H1 (cell line): ENCODE measurements around the gene MYLK. TPM values are rescaled to one million over a fixed set of nuclear protein-coding genes. Genes with fewer than 3 reads are reported as not detected.

Source experiments
- CTCF ChIA-PET: fragments of 300-600 bp; sonication (Branson Sonifier 250); formaldehyde crosslinking; loops from one replicate; lab custom pipeline; 2021; ENCODE audit not compliant: partially characterized antibody; lab: Charles Lee
- POLR2A ChIA-PET: fragments of 300-600 bp; sonication (Branson Sonifier 250); formaldehyde crosslinking; loops from one replicate; lab custom pipeline; 2021; ENCODE audit warnings: inconsistent platforms; ENCODE audit not compliant: partially characterized antibody; lab: Charles Lee
- DNase-seq, 2 experiments: peaks; one replicate each; pipeline versions ENCODE4 v3.0.0 to v3.0.0-alpha.2; 2010 to 2022; ENCODE audit warnings: low spot score in 2 of 2, low read depth in 1 of 2, mixed read lengths in 1 of 2
- FAIRE-seq: peaks from 2 replicates; lab custom pipeline; 2011; peaks lifted over from hg19 to GRCh38; lab: Jason Lieb, UNC
- H2AFZ ChIP-seq: 2 replicates; pipeline ENCODE4 v1.8.1; 2012; ENCODE audit warnings: low read length, inconsistent platforms
- H2AK5ac ChIP-seq: 2 replicates; pipeline ENCODE4 v1.6.1; 2013; ENCODE audit warnings: low read depth, low read length
- H2BK120ac ChIP-seq: replicated peaks from 2 replicates; pipeline ENCODE3; 2013; ENCODE audit warnings: low read depth, low read length, inconsistent platforms
- H2BK12ac ChIP-seq: 2 replicates; pipeline ENCODE4 v1.6.1; 2013; ENCODE audit warnings: low read depth, low read length
- H2BK15ac ChIP-seq: 2 replicates; pipeline ENCODE4 v1.6.1; 2013; ENCODE audit warnings: low read length
- H2BK20ac ChIP-seq: 2 replicates; pipeline ENCODE4 v1.6.1; 2013; ENCODE audit warnings: low read length
- H2BK5ac ChIP-seq: 2 replicates; pipeline ENCODE4 v1.6.1; 2013; ENCODE audit warnings: low read depth, low read length
- H3K14ac ChIP-seq: 2 replicates; pipeline ENCODE4 v1.6.1; 2013; ENCODE audit warnings: inconsistent platforms; ENCODE audit not compliant: insufficient read length
- H3K18ac ChIP-seq: 2 replicates; pipeline ENCODE4 v1.6.1; 2013; ENCODE audit warnings: low read length; ENCODE audit errors: extremely low read depth
- H3K23ac ChIP-seq: 2 replicates; pipeline ENCODE4 v1.6.1; 2013; ENCODE audit warnings: inconsistent platforms; ENCODE audit not compliant: insufficient read length
- H3K23me2 ChIP-seq: 2 replicates; pipeline ENCODE4 v1.6.1; 2013; ENCODE audit warnings: low read depth, low read length
- H3K27ac ChIP-seq: 2 replicates; pipeline ENCODE4 v1.6.1; 2011; ENCODE audit warnings: low read depth, low read length, inconsistent platforms
- H3K27me3 ChIP-seq, 4 experiments: replicated peaks in 1 of 4; 1 replicate in 1 of 4; 2 replicates in 3 of 4; pipeline versions ENCODE4 v1.6.1 to v1.8.1; 2011 to 2013; ENCODE audit warnings: low read length in 3 of 4, mild to moderate bottlenecking in 3 of 4, inconsistent platforms in 2 of 4, mixed read lengths in 2 of 4, moderate library complexity in 1 of 4; ENCODE audit not compliant: control insufficient read depth in 3 of 4, insufficient read depth in 3 of 4; ENCODE audit errors: extremely low read depth in 1 of 4
- H3K36me3 ChIP-seq, 4 experiments: 2 replicates each; pipeline versions ENCODE4 v1.6.1 to v1.8.1; 2011 to 2013; ENCODE audit warnings: mild to moderate bottlenecking in 4 of 4, low read length in 3 of 4, moderate library complexity in 2 of 4, control low read depth in 1 of 4, inconsistent platforms in 1 of 4; ENCODE audit not compliant: insufficient read depth in 4 of 4, control insufficient read depth in 2 of 4
- H3K4ac ChIP-seq: replicated peaks from 2 replicates; pipeline ENCODE3; 2013; ENCODE audit warnings: low read length, low read depth, mixed read lengths, inconsistent platforms; ENCODE audit not compliant: insufficient read length
- H3K4me1 ChIP-seq, 4 experiments: replicated peaks in 1 of 4; 1 replicate in 1 of 4; 2 replicates in 3 of 4; pipeline versions ENCODE4 v1.6.1 to v1.8.1; 2011 to 2013; ENCODE audit warnings: low read length in 3 of 4, inconsistent platforms in 2 of 4, mixed read lengths in 1 of 4; ENCODE audit not compliant: insufficient read depth in 4 of 4, control insufficient read depth in 3 of 4
- H3K4me2 ChIP-seq, 2 experiments: 2 replicates each; pipeline versions ENCODE4 v1.6.1 to v1.8.1; 2011 to 2013; ENCODE audit warnings: low read depth in 2 of 2, low read length in 2 of 2, control low read depth in 1 of 2, inconsistent platforms in 1 of 2, mild to moderate bottlenecking in 1 of 2; ENCODE audit not compliant: insufficient read depth in 1 of 2
- H3K4me3 ChIP-seq, 4 experiments: fragments of 200-600, 300-600 bp in 1 of 4; sonication (generic), shearing (Covaris generic), sonication (Bioruptor Twin) in 1 of 4; 2 replicates each; pipeline versions ENCODE4 v1.5.1 to v1.8.1; 2011 to 2016; ENCODE audit warnings: low read length in 4 of 4, low read depth in 3 of 4, control low read depth in 2 of 4, inconsistent platforms in 2 of 4, mild to moderate bottlenecking in 2 of 4, mixed read lengths in 1 of 4, moderate library complexity in 1 of 4; ENCODE audit not compliant: insufficient read depth in 2 of 4; ENCODE audit errors: extremely low read depth in 1 of 4
- H3K56ac ChIP-seq: replicated peaks from 2 replicates; pipeline ENCODE3; 2013; ENCODE audit warnings: low read depth, mild to moderate bottlenecking, mixed read lengths, low read length, inconsistent platforms; ENCODE audit not compliant: insufficient read length
- H3K79me1 ChIP-seq: 2 replicates; pipeline ENCODE4 v1.6.1; 2013; ENCODE audit warnings: low read depth, low read length, control low read depth
- H3K79me2 ChIP-seq, 2 experiments: 2 replicates each; pipeline versions ENCODE4 v1.6.1 to v1.8.1; 2012 to 2013; ENCODE audit warnings: low read length in 2 of 2, mild to moderate bottlenecking in 2 of 2, inconsistent platforms in 1 of 2; ENCODE audit not compliant: insufficient read depth in 2 of 2, control insufficient read depth in 1 of 2
- H3K9ac ChIP-seq, 4 experiments: replicated peaks in 1 of 4; 1 replicate in 1 of 4; 2 replicates in 3 of 4; pipeline versions ENCODE4 v1.6.1 to v1.8.1; 2011 to 2013; ENCODE audit warnings: low read depth in 3 of 4, low read length in 3 of 4, control low read depth in 2 of 4, mild to moderate bottlenecking in 2 of 4, moderate library complexity in 2 of 4, inconsistent platforms in 1 of 4; ENCODE audit errors: extremely low read depth in 1 of 4
- H3K9me3 ChIP-seq, 2 experiments: 2 replicates each; pipeline versions ENCODE4 v1.6.1 to v1.8.1; 2012 to 2013; ENCODE audit warnings: mild to moderate bottlenecking in 2 of 2, moderate library complexity in 2 of 2, control low read depth in 1 of 2, inconsistent platforms in 1 of 2, low read depth in 1 of 2, low read length in 1 of 2, mixed read lengths in 1 of 2; ENCODE audit not compliant: insufficient read depth in 2 of 2
- H4K20me1 ChIP-seq, 2 experiments: replicated peaks in 1 of 2; 2 replicates each; pipeline versions ENCODE3 to v1.8.1; 2011 to 2013; ENCODE audit warnings: inconsistent platforms in 2 of 2, low read length in 2 of 2, mild to moderate bottlenecking in 1 of 2; ENCODE audit not compliant: insufficient read depth in 2 of 2, control insufficient read depth in 1 of 2
- H4K5ac ChIP-seq: 2 replicates; pipeline ENCODE4 v1.6.1; 2013; ENCODE audit warnings: low read length, low read depth, mixed read lengths, inconsistent platforms; ENCODE audit not compliant: insufficient read length
- H4K8ac ChIP-seq: 2 replicates; pipeline ENCODE4 v1.8.0; 2013; ENCODE audit warnings: mild to moderate bottlenecking, moderate library complexity, low read length, inconsistent platforms; ENCODE audit not compliant: insufficient read depth; ENCODE audit errors: extremely low read depth
- H4K91ac ChIP-seq: replicated peaks from 2 replicates; pipeline ENCODE3; 2013; ENCODE audit warnings: low read length, mixed read lengths, inconsistent platforms; ENCODE audit not compliant: insufficient read length
- BACH1 ChIP-seq: IDR thresholded peaks from 2 replicates; pipeline ENCODE4 v1.6.1; 2012; ENCODE audit warnings: low read length, improper control_type of control experiment
- EGR1 ChIP-seq: IDR thresholded peaks from 2 replicates; pipeline ENCODE4 v1.6.1; 2011; ENCODE audit warnings: low read depth, low read length, borderline replicate concordance
- EP300 ChIP-seq, 2 experiments: IDR thresholded peaks; 1 replicate in 1 of 2; 2 replicates in 1 of 2; pipeline ENCODE4 v1.6.1; 2011 to 2012; ENCODE audit warnings: low read depth in 2 of 2, low read length in 2 of 2, mild to moderate bottlenecking in 2 of 2, borderline replicate concordance in 1 of 2, inconsistent platforms in 1 of 2, moderate library complexity in 1 of 2
- PHF8 ChIP-seq: fragments of 200-600 bp; sonication (generic); conservative IDR thresholded peaks from 2 replicates; pipeline ENCODE4 v1.7.1; 2012; ENCODE audit warnings: low read depth, mild to moderate bottlenecking, inconsistent platforms, low read length, moderate library complexity
- POLR2A ChIP-seq, 2 experiments: IDR thresholded peaks; 1 replicate in 1 of 2; 2 replicates in 1 of 2; pipeline ENCODE4 v1.6.1; 2011; ENCODE audit warnings: low read depth in 2 of 2, low read length in 2 of 2, mild to moderate bottlenecking in 2 of 2; ENCODE audit errors: control extremely low read depth in 1 of 2
- POLR2AphosphoS5 ChIP-seq: IDR thresholded peaks from 2 replicates; pipeline ENCODE4 v1.6.1; 2011; ENCODE audit warnings: low read depth, low read length
- POU5F1 ChIP-seq: IDR thresholded peaks from 2 replicates; pipeline ENCODE4 v1.6.1; 2011; ENCODE audit warnings: low read depth, mild to moderate bottlenecking, low read length, moderate library complexity
- RBBP5 ChIP-seq: IDR thresholded peaks from 2 replicates; pipeline ENCODE4 v1.7.1; 2012; ENCODE audit warnings: low read depth, mild to moderate bottlenecking, inconsistent platforms, low read length, moderate library complexity, borderline replicate concordance
- TCF12 ChIP-seq: IDR thresholded peaks from 2 replicates; pipeline ENCODE4 v1.6.1; 2011; ENCODE audit warnings: low read depth, mild to moderate bottlenecking, low read length
- ZNF274 ChIP-seq: IDR thresholded peaks from 2 replicates; pipeline ENCODE4 v1.7.0; 2012; ENCODE audit warnings: low read length, borderline replicate concordance; ENCODE audit errors: extremely low read depth
- polyA plus RNA-seq, 7 experiments: library from polyadenylated mRNA; depleted of rRNA in 3 of 7; stranded (reverse) in 5 of 7; unstranded in 2 of 7; fragments of >200 nt in 5 of 7; fragments of 200-250 nt in 2 of 7; gene quantifications; 1 replicate in 5 of 7; 2 replicates in 1 of 7; 4 replicates in 1 of 7; pipeline versions ENCODE4 v1.2.1 to v1.2.3, GENCODE V29; 2011 to 2013; ENCODE audit warnings: missing spikeins in 2 of 7, mixed read lengths in 2 of 7
- total RNA-seq: library from RNA; stranded (reverse); fragmentation: NEBNext Ultra II Directional; extraction: Animal tissue kit (Norgen Biotek cat#: 25700); gene quantifications from 2 replicates; pipeline ENCODE4 v1.2.1, GENCODE V29; 2021
- TF ChIP-seq, protein P1 (sequence below), 3 experiments: IDR thresholded peaks; 1 replicate in 2 of 3; 2 replicates in 1 of 3; pipeline versions ENCODE4 v1.5.1 to v1.6.1; 2011; ENCODE audit warnings: low read length in 3 of 3, mild to moderate bottlenecking in 3 of 3, inconsistent platforms in 2 of 3, low read depth in 1 of 3, moderate library complexity in 1 of 3; ENCODE audit not compliant: insufficient read depth in 1 of 3; ENCODE audit errors: control extremely low read depth in 1 of 3

Gene MYLK
- total and polyA plus RNA-seq, 2 of the 8 experiments (the other 6 are each of a cell fraction or from before 2014, with no cell fraction given) = 11.6 to 21.3 TPM

GRCh38 chr3:123744064-123744463, 140.1 kb downstream of the MYLK start (continued):
- no peak for TF ChIP-seq PHF8

DNA sequence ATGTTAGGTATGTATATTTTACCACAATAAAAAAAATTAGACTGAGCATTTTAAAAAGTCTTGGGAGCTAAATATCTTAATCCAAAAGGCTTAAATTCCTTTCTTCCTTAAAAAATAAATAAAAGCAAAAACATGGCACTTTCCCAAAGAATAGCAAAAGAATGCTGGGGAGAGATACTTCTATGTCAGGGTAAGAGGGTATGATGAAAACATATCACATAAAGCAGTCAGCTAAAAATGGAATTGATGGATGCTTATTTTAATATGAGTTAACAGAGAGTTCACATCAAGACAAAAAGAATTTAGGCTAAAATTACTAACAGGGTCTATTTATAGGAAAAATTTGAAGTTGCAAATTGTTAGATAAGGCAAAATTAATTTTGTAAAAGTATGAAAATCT, 141.0 kb downstream of the MYLK start:
- no peak overlapping the region for H3K56ac ChIP-seq
- no peaks in the 10 kb centered on the region for H4K20me1 ChIP-seq
- no peak overlapping the region for H3K14ac ChIP-seq
- ChIA-PET POLR2A (no interaction called here), CTCF (interaction anchor here (0.7 to 1.9 kb wide), 5 partner anchors 9 to 138 kb away, joined by 3 to 5 read pairs (median 3); no protein-coding TSS in a partner anchor)
- H2BK120ac ChIP-seq = no peak overlapping the region
- no peaks in the 10 kb centered on the region for H3K4me1 ChIP-seq
- H3K4ac ChIP-seq = no peak overlapping the region
- no peak overlapping the region for H3K4me3 ChIP-seq
- H3K4me2 ChIP-seq = no peak overlapping the region
- H3K27me3 ChIP-seq = no peaks in the 10 kb centered on the region
- H2BK5ac ChIP-seq = no peak overlapping the region
- H3K27ac ChIP-seq = no peak overlapping the region
- no peak for DNase-seq
- no peak overlapping the region for H4K91ac ChIP-seq
- H2BK15ac ChIP-seq = no peak overlapping the region
- H3K23me2 ChIP-seq = no peaks in the 10 kb centered on the region
- H3K79me1 ChIP-seq = no peaks in the 10 kb centered on the region
- no peak overlapping the region for H3K23ac ChIP-seq
- H3K79me2 ChIP-seq = no peaks in the 10 kb centered on the region
- no peak overlapping the region for H2BK12ac ChIP-seq
- no peak overlapping the region for H3K9ac ChIP-seq
- H4K8ac ChIP-seq = no peak overlapping the region
- FAIRE-seq = no peak
- no peak overlapping the region for H2AFZ ChIP-seq
- H2AK5ac ChIP-seq = no peak overlapping the region
- H4K5ac ChIP-seq = no peak overlapping the region
- no peaks in the 10 kb centered on the region for H3K9me3 ChIP-seq
- H3K36me3 ChIP-seq = no peaks in the 10 kb centered on the region
- no peak overlapping the region for H3K18ac ChIP-seq
- H2BK20ac ChIP-seq = no peak overlapping the region
- TF ChIP-seq RBBP5 (no peak), ZNF274 (no peak), EGR1 (no peak), POU5F1 (no peak), PHF8 (no peak), POLR2A (IDR thresholded peaks at IDR 0.05; ENCODE audit: control extremely low read depth in 1 of 2, low read depth in 2 of 2, low read length in 2 of 2) (no peak), POLR2AphosphoS5 (no peak), EP300 (IDR thresholded peaks at IDR 0.05; ENCODE audit: borderline replicate concordance in 1 of 2, low read depth in 2 of 2, low read length in 2 of 2) (no peak), TCF12 (no peak), BACH1 (no peak)
- TF ChIP-seq, protein P1, sequence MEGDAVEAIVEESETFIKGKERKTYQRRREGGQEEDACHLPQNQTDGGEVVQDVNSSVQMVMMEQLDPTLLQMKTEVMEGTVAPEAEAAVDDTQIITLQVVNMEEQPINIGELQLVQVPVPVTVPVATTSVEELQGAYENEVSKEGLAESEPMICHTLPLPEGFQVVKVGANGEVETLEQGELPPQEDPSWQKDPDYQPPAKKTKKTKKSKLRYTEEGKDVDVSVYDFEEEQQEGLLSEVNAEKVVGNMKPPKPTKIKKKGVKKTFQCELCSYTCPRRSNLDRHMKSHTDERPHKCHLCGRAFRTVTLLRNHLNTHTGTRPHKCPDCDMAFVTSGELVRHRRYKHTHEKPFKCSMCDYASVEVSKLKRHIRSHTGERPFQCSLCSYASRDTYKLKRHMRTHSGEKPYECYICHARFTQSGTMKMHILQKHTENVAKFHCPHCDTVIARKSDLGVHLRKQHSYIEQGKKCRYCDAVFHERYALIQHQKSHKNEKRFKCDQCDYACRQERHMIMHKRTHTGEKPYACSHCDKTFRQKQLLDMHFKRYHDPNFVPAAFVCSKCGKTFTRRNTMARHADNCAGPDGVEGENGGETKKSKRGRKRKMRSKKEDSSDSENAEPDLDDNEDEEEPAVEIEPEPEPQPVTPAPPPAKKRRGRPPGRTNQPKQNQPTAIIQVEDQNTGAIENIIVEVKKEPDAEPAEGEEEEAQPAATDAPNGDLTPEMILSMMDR (IDR thresholded peaks at IDR 0.05; ENCODE audit: control extremely low read depth in 1 of 3, insufficient read depth in 1 of 3, low read depth in 1 of 3, low read length in 3 of 3) = no peak
